ENCODE results near the gene CEP70. TPM values are rescaled to one million over a fixed set of nuclear protein-coding genes. Genes with fewer than 3 reads are reported as not detected.

CEP70 gene
- total RNA-seq, 1 donor from 2014 or later = 6.5 TPM

DNA sequence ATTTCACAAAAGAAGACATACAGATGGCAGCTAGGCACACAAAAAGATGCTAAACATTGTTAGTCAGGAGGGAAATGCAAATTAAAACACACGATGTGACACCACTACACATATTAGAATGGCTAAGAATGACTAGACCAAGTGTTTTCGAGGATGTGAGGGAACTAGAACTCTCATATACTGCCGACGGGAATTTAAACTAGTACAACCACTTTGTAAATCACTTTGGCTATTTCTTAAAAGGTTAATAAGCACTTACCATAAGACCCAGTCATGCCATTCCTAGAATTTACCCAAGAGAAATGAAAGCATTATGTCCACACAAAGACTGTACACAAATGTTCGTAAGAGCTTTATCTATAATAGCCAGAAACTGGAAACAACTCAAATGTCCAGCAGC, 5.6 kb downstream of the CEP70 start:
- Histone ChIP-seq H2AFZ (ENCODE audit: low read depth, low read length) (no peak overlapping the region), H3K9ac (ENCODE audit: low read length) (no peak overlapping the region), H3K4me2 (ENCODE audit: low read length) (no peak overlapping the region), H3K4me1 (ENCODE audit: insufficient read depth, low read length) (no peaks in the 10 kb centered on the region), H3K9me3 (ENCODE audit: insufficient read depth, low read depth, low read length) (no peaks in the 10 kb centered on the region), H3K79me2 (ENCODE audit: insufficient read depth, low read length) (no peaks in the 10 kb centered on the region), H3K27ac (ENCODE audit: low read depth, low read length) (no peak overlapping the region), H3K27me3 (ENCODE audit: insufficient read depth, low read length) (no peaks in the 10 kb centered on the region), H3K4me3 (ENCODE audit: insufficient read depth, low read depth, low read length) (no peak overlapping the region), H4K20me1 (ENCODE audit: insufficient read depth, low read length) (no peaks in the 10 kb centered on the region), H3K36me3 (ENCODE audit: insufficient read depth, low read length) (no peaks in the 10 kb centered on the region)
- H3K4me3 Mint-ChIP-seq (ENCODE audit: unreplicated experiment) = no peak overlapping the region
- no peak for DNase-seq (ENCODE audit: low read depth)
- FAIRE-seq = no peak
- H3K4me1 Mint-ChIP-seq (ENCODE audit: low read depth, unreplicated experiment) = no peaks in the 10 kb centered on the region
- no peaks in the 10 kb centered on the region for H3K36me3 Mint-ChIP-seq (ENCODE audit: low read depth, unreplicated experiment)
- no peaks in the 10 kb centered on the region for H3K27me3 Mint-ChIP-seq (ENCODE audit: low read depth, unreplicated experiment)
- no peaks in the 10 kb centered on the region for H3K9me3 Mint-ChIP-seq (ENCODE audit: unreplicated experiment)
- H3K27ac Mint-ChIP-seq (ENCODE audit: unreplicated experiment) = no peak overlapping the region
- TF ChIP-seq, protein P1, sequence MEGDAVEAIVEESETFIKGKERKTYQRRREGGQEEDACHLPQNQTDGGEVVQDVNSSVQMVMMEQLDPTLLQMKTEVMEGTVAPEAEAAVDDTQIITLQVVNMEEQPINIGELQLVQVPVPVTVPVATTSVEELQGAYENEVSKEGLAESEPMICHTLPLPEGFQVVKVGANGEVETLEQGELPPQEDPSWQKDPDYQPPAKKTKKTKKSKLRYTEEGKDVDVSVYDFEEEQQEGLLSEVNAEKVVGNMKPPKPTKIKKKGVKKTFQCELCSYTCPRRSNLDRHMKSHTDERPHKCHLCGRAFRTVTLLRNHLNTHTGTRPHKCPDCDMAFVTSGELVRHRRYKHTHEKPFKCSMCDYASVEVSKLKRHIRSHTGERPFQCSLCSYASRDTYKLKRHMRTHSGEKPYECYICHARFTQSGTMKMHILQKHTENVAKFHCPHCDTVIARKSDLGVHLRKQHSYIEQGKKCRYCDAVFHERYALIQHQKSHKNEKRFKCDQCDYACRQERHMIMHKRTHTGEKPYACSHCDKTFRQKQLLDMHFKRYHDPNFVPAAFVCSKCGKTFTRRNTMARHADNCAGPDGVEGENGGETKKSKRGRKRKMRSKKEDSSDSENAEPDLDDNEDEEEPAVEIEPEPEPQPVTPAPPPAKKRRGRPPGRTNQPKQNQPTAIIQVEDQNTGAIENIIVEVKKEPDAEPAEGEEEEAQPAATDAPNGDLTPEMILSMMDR (IDR thresholded peaks at IDR 0.05; ENCODE audit: insufficient read depth, low read depth, low read length) = no peak
- no peak for TF ChIP-seq EZH2 (IDR thresholded peaks at IDR 0.05; ENCODE audit: insufficient read depth, low read length)

DNA sequence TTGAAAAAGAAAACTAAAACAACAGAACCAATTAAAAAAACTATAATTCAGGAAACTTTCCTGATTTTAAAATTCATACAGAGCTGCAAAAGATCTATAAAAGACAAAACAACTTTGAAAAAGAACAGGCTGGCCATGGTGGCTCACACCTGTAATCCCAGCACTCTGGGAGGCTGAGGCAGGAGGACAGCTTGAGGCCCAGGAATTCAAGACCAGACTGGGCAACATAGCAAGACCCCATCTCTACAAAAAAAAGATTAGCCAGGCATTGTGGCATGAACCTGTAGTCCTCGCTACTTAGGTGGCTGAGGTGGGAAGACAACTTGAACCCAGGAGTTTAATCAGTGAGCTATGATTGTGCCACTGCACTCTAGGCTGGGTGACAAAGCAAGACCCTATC, 6.7 kb downstream of the CEP70 start:
- no peak for DNase-seq (ENCODE audit: low read depth)
- no peak overlapping the region for H3K4me3 ChIP-seq (ENCODE audit: insufficient read depth, low read depth, low read length)
- Mint-ChIP-seq H3K4me3 (ENCODE audit: unreplicated experiment) (no peak overlapping the region), H3K36me3 (ENCODE audit: low read depth, unreplicated experiment) (no peaks in the 10 kb centered on the region), H3K27me3 (ENCODE audit: low read depth, unreplicated experiment) (no peaks in the 10 kb centered on the region), H3K4me1 (ENCODE audit: low read depth, unreplicated experiment) (no peaks in the 10 kb centered on the region), H3K9me3 (ENCODE audit: unreplicated experiment) (no peaks in the 10 kb centered on the region), H3K27ac (ENCODE audit: unreplicated experiment) (no peak overlapping the region)
- H3K36me3 ChIP-seq (ENCODE audit: insufficient read depth, low read length) = no peaks in the 10 kb centered on the region
- no peak overlapping the region for H2AFZ ChIP-seq (ENCODE audit: low read depth, low read length)
- no peak overlapping the region for H3K27ac ChIP-seq (ENCODE audit: low read depth, low read length)
- H4K20me1 ChIP-seq (ENCODE audit: insufficient read depth, low read length) = no peaks in the 10 kb centered on the region
- no peak overlapping the region for H3K9ac ChIP-seq (ENCODE audit: low read length)
- no peaks in the 10 kb centered on the region for H3K27me3 ChIP-seq (ENCODE audit: insufficient read depth, low read length)
- no peak for FAIRE-seq
- H3K9me3 ChIP-seq (ENCODE audit: insufficient read depth, low read depth, low read length) = no peaks in the 10 kb centered on the region
- H3K4me2 ChIP-seq (ENCODE audit: low read length) = no peak overlapping the region
- TF ChIP-seq, protein P1 (IDR thresholded peaks at IDR 0.05; ENCODE audit: insufficient read depth, low read depth, low read length) = no peak
- no peak for TF ChIP-seq EZH2 (IDR thresholded peaks at IDR 0.05; ENCODE audit: insufficient read depth, low read length)
- no peaks in the 10 kb centered on the region for H3K79me2 ChIP-seq (ENCODE audit: insufficient read depth, low read length)
- no peaks in the 10 kb centered on the region for H3K4me1 ChIP-seq (ENCODE audit: insufficient read depth, low read length)

DNA sequence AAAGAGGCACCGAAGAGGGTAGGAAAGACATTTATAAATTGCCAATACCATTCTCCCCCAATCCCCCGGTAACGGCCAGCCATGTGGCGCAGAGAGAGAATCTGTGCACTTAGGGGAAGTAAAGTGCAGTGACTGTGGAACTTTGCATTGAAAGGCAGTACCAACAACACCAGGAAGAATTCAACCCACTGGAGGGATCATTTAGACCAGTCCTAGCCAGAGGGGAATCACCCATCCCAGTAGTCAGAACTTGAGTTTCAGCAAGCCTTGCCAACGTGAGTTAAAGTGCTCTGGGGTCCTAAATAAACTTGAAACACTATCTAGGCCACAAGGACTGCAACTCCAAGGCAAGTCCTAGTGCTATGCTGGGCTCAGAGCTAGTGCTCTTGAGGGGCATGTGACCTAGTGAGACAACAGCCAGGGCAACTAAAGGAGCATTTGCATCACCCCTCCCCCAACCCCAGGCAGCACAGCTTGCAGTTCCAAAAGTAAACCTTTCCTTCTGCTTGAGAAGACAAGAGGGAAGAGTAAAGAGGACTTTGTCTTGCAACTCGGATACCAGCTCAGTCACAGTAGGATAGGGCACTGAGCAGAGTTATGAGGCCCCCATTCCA, 15.0 kb downstream of the CEP70 start:
- H3K9me3 Mint-ChIP-seq (ENCODE audit: unreplicated experiment) = peaks cover 4% of the 10 kb centered on the region
- no peak overlapping the region for H3K27ac Mint-ChIP-seq (ENCODE audit: unreplicated experiment)
- DNase-seq (ENCODE audit: low read depth) (no peak), FAIRE-seq (no peak)
- H3K27me3 Mint-ChIP-seq (ENCODE audit: low read depth, unreplicated experiment) = no peaks in the 10 kb centered on the region
- no peak overlapping the region for H3K9ac ChIP-seq (ENCODE audit: low read length)
- no peak overlapping the region for H3K27ac ChIP-seq (ENCODE audit: low read depth, low read length)
- H3K4me1 ChIP-seq (ENCODE audit: insufficient read depth, low read length) = no peaks in the 10 kb centered on the region
- peaks cover 7% of the 10 kb centered on the region for H4K20me1 ChIP-seq (ENCODE audit: insufficient read depth, low read length)
- H3K27me3 ChIP-seq (ENCODE audit: insufficient read depth, low read length) = no peaks in the 10 kb centered on the region
- no peak overlapping the region for H3K4me3 Mint-ChIP-seq (ENCODE audit: unreplicated experiment)
- peaks cover 4% of the 10 kb centered on the region for H3K79me2 ChIP-seq (ENCODE audit: insufficient read depth, low read length)
- TF ChIP-seq EZH2 (IDR thresholded peaks at IDR 0.05; ENCODE audit: insufficient read depth, low read length) = no peak
- TF ChIP-seq, protein P1 (IDR thresholded peaks at IDR 0.05; ENCODE audit: insufficient read depth, low read depth, low read length) = no peak
- no peak overlapping the region for H2AFZ ChIP-seq (ENCODE audit: low read depth, low read length)
- peaks cover 2% of the 10 kb centered on the region for H3K36me3 Mint-ChIP-seq (ENCODE audit: low read depth, unreplicated experiment)
- no peak overlapping the region for H3K4me2 ChIP-seq (ENCODE audit: low read length)
- no peaks in the 10 kb centered on the region for H3K9me3 ChIP-seq (ENCODE audit: insufficient read depth, low read depth, low read length)
- no peak overlapping the region for H3K4me3 ChIP-seq (ENCODE audit: insufficient read depth, low read depth, low read length)
- H3K36me3 ChIP-seq (ENCODE audit: insufficient read depth, low read length) = no peaks in the 10 kb centered on the region
- H3K4me1 Mint-ChIP-seq (ENCODE audit: low read depth, unreplicated experiment) = no peaks in the 10 kb centered on the region
